Measurements from ENCODE around the gene ST6GAL1. TPM values are rescaled to one million over a fixed set of nuclear protein-coding genes. Genes with fewer than 3 reads are reported as not detected.
"Not testable (repeated sequence)": the region's sequence is repeated elsewhere in the genome, so short reads cannot be mapped to it uniquely, and the experiment has no call there.

Gene ST6GAL1
- 0.25 and 0.44 TPM in 2 replicates for total RNA-seq (2012; rRNA removed)

- H3K27me3 ChIP-seq (ENCODE audit: control insufficient read depth, insufficient read depth, low read length), result no peaks in the 10 kb centered on the region
- H3K9me3 ChIP-seq (replicated peaks; ENCODE audit: low read length), result no peaks in the 10 kb centered on the region
- H3K4me3 ChIP-seq (ENCODE audit: low read length), result peak within 1 kb of the TSS; percentile 97
- no peaks in the 10 kb centered on the region for H3K36me3 ChIP-seq (ENCODE audit: insufficient read depth, low read length)
- peaks cover 7% of the 10 kb centered on the region for H3K4me1 ChIP-seq (ENCODE audit: control insufficient read depth, insufficient read depth, low read length)
- H3K9ac ChIP-seq (ENCODE audit: low read depth, low read length), result peak within 1 kb of the TSS; percentile 78
- H3K4me2 ChIP-seq (ENCODE audit: low read length), result peak within 1 kb of the TSS; percentile 96
Measured at GRCh38 chr3:186930143-186930640, at the start of gene ST6GAL1. ST6GAL1 (plus strand) TSS chr3:186930526; CDS start chr3:187042704, 112,178 bp downstream.

- Histone ChIP-seq H3K4me3 (ENCODE audit: low read length) (no peak overlapping the region), H3K9me3 (replicated peaks; ENCODE audit: low read length) (no peaks in the 10 kb centered on the region), H3K4me2 (ENCODE audit: low read length) (peak overlapping the region; percentile 39), H3K4me1 (ENCODE audit: control insufficient read depth, insufficient read depth, low read length) (peaks cover 17% of the 10 kb centered on the region), H3K27me3 (ENCODE audit: control insufficient read depth, insufficient read depth, low read length) (no peaks in the 10 kb centered on the region), H3K36me3 (ENCODE audit: insufficient read depth, low read length) (no peaks in the 10 kb centered on the region), H3K9ac (ENCODE audit: low read depth, low read length) (peak overlapping the region; percentile 41)
Measured at GRCh38 chr3:186882150-186882524, 48.2 kb upstream of the ST6GAL1 start.

GRCh38 chr3:186882881-186883685, 47.2 kb upstream of the ST6GAL1 start:
- Histone ChIP-seq H3K4me3 (ENCODE audit: low read length) (no peak overlapping the region), H3K9me3 (replicated peaks; ENCODE audit: low read length) (no peaks in the 10 kb centered on the region), H3K4me1 (ENCODE audit: control insufficient read depth, insufficient read depth, low read length) (peaks cover 17% of the 10 kb centered on the region), H3K4me2 (ENCODE audit: low read length) (peak overlapping the region; percentile 27), H3K27me3 (ENCODE audit: control insufficient read depth, insufficient read depth, low read length) (peaks cover 3% of the 10 kb centered on the region), H3K36me3 (ENCODE audit: insufficient read depth, low read length) (no peaks in the 10 kb centered on the region), H3K9ac (ENCODE audit: low read depth, low read length) (peak overlapping the region; percentile 14)

- Histone ChIP-seq H3K9me3 (replicated peaks; ENCODE audit: low read length) (no peaks in the 10 kb centered on the region), H3K36me3 (ENCODE audit: insufficient read depth, low read length) (no peaks in the 10 kb centered on the region), H3K4me1 (ENCODE audit: control insufficient read depth, insufficient read depth, low read length) (peaks cover 21% of the 10 kb centered on the region), H3K4me2 (ENCODE audit: low read length) (no peak overlapping the region), H3K4me3 (ENCODE audit: low read length) (no peak overlapping the region), H3K9ac (ENCODE audit: low read depth, low read length) (no peak overlapping the region), H3K27me3 (ENCODE audit: control insufficient read depth, insufficient read depth, low read length) (peaks cover 3% of the 10 kb centered on the region)
Measured at GRCh38 chr3:186883686-186884058, 46.7 kb upstream of the ST6GAL1 start.

GRCh38 chr3:186884868-186885267, 45.5 kb upstream of the ST6GAL1 start:
- H3K4me3 ChIP-seq (ENCODE audit: low read length); H3K27me3 ChIP-seq (ENCODE audit: control insufficient read depth, insufficient read depth, low read length); H3K4me2 ChIP-seq (ENCODE audit: low read length); H3K9me3 ChIP-seq (replicated peaks; ENCODE audit: low read length); H3K9ac ChIP-seq (ENCODE audit: low read depth, low read length); H3K36me3 ChIP-seq (ENCODE audit: insufficient read depth, low read length): not testable (repeated sequence)
- H3K4me1 ChIP-seq (ENCODE audit: control insufficient read depth, insufficient read depth, low read length), result peaks cover 22% of the 10 kb centered on the region

- peaks cover 3% of the 10 kb centered on the region for H3K27me3 ChIP-seq (ENCODE audit: control insufficient read depth, insufficient read depth, low read length)
- no peak overlapping the region for H3K4me2 ChIP-seq (ENCODE audit: low read length)
- H3K4me1 ChIP-seq (ENCODE audit: control insufficient read depth, insufficient read depth, low read length), result peaks cover 22% of the 10 kb centered on the region
- no peak overlapping the region for H3K4me3 ChIP-seq (ENCODE audit: low read length)
- no peaks in the 10 kb centered on the region for H3K9me3 ChIP-seq (replicated peaks; ENCODE audit: low read length)
- H3K36me3 ChIP-seq (ENCODE audit: insufficient read depth, low read length), result no peaks in the 10 kb centered on the region
- no peak overlapping the region for H3K9ac ChIP-seq (ENCODE audit: low read depth, low read length)
Measured at GRCh38 chr3:186886202-186886981, 43.9 kb upstream of the ST6GAL1 start.

GRCh38 chr3:186887507-186887938, 42.8 kb upstream of the ST6GAL1 start:
- not testable (repeated sequence) for H3K4me2 ChIP-seq (ENCODE audit: low read length)
- H3K4me1 ChIP-seq (ENCODE audit: control insufficient read depth, insufficient read depth, low read length), result peaks cover 16% of the 10 kb centered on the region

GRCh38 chr3:186888569-186888968, 41.8 kb upstream of the ST6GAL1 start:
- Histone ChIP-seq H3K4me3 (ENCODE audit: low read length) (no peak overlapping the region), H3K4me1 (ENCODE audit: control insufficient read depth, insufficient read depth, low read length) (peaks cover 7% of the 10 kb centered on the region), H3K36me3 (ENCODE audit: insufficient read depth, low read length) (no peaks in the 10 kb centered on the region), H3K9me3 (replicated peaks; ENCODE audit: low read length) (no peaks in the 10 kb centered on the region), H3K9ac (ENCODE audit: low read depth, low read length) (no peak overlapping the region), H3K4me2 (ENCODE audit: low read length) (no peak overlapping the region), H3K27me3 (ENCODE audit: control insufficient read depth, insufficient read depth, low read length) (peaks cover 3% of the 10 kb centered on the region)

More at GRCh38 chr3:186887507-186887938, 42.8 kb upstream of the ST6GAL1 start:
- H3K36me3 ChIP-seq (ENCODE audit: insufficient read depth, low read length); H3K4me3 ChIP-seq (ENCODE audit: low read length); H3K9ac ChIP-seq (ENCODE audit: low read depth, low read length); H3K9me3 ChIP-seq (replicated peaks; ENCODE audit: low read length); H3K27me3 ChIP-seq (ENCODE audit: control insufficient read depth, insufficient read depth, low read length): not testable (repeated sequence)

- H3K4me1 ChIP-seq (ENCODE audit: control insufficient read depth, insufficient read depth, low read length); H3K4me2 ChIP-seq (ENCODE audit: low read length); H3K4me3 ChIP-seq (ENCODE audit: low read length); H3K36me3 ChIP-seq (ENCODE audit: insufficient read depth, low read length); H3K9ac ChIP-seq (ENCODE audit: low read depth, low read length); H3K9me3 ChIP-seq (replicated peaks; ENCODE audit: low read length); H3K27me3 ChIP-seq (ENCODE audit: control insufficient read depth, insufficient read depth, low read length): not testable (repeated sequence)
Measured at GRCh38 chr3:186889698-186890097, 40.6 kb upstream of the ST6GAL1 start.

- H3K36me3 ChIP-seq (ENCODE audit: insufficient read depth, low read length), result no peaks in the 10 kb centered on the region
- peaks cover 5% of the 10 kb centered on the region for H3K4me1 ChIP-seq (ENCODE audit: control insufficient read depth, insufficient read depth, low read length)
- H3K9ac ChIP-seq (ENCODE audit: low read depth, low read length), result no peak overlapping the region
- no peaks in the 10 kb centered on the region for H3K9me3 ChIP-seq (replicated peaks; ENCODE audit: low read length)
- no peak overlapping the region for H3K4me2 ChIP-seq (ENCODE audit: low read length)
- peaks cover 3% of the 10 kb centered on the region for H3K27me3 ChIP-seq (ENCODE audit: control insufficient read depth, insufficient read depth, low read length)
- H3K4me3 ChIP-seq (ENCODE audit: low read length), result no peak overlapping the region
Measured at GRCh38 chr3:186890911-186891310, 39.4 kb upstream of the ST6GAL1 start.

- H3K9ac ChIP-seq (ENCODE audit: low read depth, low read length); H3K36me3 ChIP-seq (ENCODE audit: insufficient read depth, low read length); H3K4me2 ChIP-seq (ENCODE audit: low read length); H3K9me3 ChIP-seq (replicated peaks; ENCODE audit: low read length); H3K4me1 ChIP-seq (ENCODE audit: control insufficient read depth, insufficient read depth, low read length); H3K4me3 ChIP-seq (ENCODE audit: low read length); H3K27me3 ChIP-seq (ENCODE audit: control insufficient read depth, insufficient read depth, low read length): not testable (repeated sequence)
Measured at GRCh38 chr3:186893071-186893470, 37.3 kb upstream of the ST6GAL1 start.

Measured in skeletal muscle satellite cell (primary cell).